ENCODE data around the gene MAPK7.

DNA sequence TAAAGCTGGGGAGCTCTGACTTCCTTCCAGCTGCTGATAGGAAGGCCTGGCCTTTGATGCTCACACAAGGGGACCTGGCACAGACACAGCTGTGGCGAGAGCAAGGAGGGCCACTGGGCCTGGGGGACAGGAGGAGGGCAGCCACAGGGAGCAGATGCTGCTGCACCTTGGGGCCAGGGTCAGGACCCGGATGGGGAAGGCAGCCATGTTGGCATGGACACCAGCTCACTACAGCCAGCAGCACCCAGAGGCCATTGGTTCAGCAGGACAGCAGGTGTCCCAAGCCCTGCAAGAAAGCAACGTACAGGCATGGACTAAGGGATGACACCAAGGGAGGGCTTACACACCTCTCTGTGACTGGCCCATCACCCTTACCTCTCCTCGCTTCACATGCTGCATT is 24.7 kb downstream of the MAPK7 start:
- TF ChIP-seq, protein P1, sequence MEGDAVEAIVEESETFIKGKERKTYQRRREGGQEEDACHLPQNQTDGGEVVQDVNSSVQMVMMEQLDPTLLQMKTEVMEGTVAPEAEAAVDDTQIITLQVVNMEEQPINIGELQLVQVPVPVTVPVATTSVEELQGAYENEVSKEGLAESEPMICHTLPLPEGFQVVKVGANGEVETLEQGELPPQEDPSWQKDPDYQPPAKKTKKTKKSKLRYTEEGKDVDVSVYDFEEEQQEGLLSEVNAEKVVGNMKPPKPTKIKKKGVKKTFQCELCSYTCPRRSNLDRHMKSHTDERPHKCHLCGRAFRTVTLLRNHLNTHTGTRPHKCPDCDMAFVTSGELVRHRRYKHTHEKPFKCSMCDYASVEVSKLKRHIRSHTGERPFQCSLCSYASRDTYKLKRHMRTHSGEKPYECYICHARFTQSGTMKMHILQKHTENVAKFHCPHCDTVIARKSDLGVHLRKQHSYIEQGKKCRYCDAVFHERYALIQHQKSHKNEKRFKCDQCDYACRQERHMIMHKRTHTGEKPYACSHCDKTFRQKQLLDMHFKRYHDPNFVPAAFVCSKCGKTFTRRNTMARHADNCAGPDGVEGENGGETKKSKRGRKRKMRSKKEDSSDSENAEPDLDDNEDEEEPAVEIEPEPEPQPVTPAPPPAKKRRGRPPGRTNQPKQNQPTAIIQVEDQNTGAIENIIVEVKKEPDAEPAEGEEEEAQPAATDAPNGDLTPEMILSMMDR (IDR thresholded peaks at IDR 0.05; ENCODE audit: extremely low read depth in 1 of 2, insufficient read depth in 1 of 2, low read depth in 1 of 2, low read length in 2 of 2) = no peak
- no peak for TF ChIP-seq POLR2AphosphoS5 (IDR thresholded peaks at IDR 0.05; ENCODE audit: insufficient read depth, low read depth, low read length)
- TF ChIP-seq, protein P2, sequence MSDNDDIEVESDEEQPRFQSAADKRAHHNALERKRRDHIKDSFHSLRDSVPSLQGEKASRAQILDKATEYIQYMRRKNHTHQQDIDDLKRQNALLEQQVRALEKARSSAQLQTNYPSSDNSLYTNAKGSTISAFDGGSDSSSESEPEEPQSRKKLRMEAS (IDR thresholded peaks at IDR 0.05; ENCODE audit: insufficient read depth, insufficient read length) = no peak
- no peak for TF ChIP-seq EZH2 (IDR thresholded peaks at IDR 0.05; ENCODE audit: borderline replicate concordance, low read depth, low read length, severe bottlenecking)
- TF ChIP-seq POLR2A (IDR thresholded peaks at IDR 0.05; ENCODE audit: low read depth, low read length) = no peak
- no peak for TF ChIP-seq MYC (IDR thresholded peaks at IDR 0.05; ENCODE audit: low read depth, low read length)
- TF ChIP-seq FOS (IDR thresholded peaks at IDR 0.05; ENCODE audit: borderline replicate concordance, insufficient read depth, low read length) = no peak

All from endothelial cell of umbilical vein (primary cell).